ENCODE results near the gene HOXA13.

Gene HOXA13

GRCh38 chr7:27181795-27182275, 18.1 kb downstream of the HOXA13 start:
- DNase-seq (ENCODE audit: low read depth, low spot score): no peak

DNA sequence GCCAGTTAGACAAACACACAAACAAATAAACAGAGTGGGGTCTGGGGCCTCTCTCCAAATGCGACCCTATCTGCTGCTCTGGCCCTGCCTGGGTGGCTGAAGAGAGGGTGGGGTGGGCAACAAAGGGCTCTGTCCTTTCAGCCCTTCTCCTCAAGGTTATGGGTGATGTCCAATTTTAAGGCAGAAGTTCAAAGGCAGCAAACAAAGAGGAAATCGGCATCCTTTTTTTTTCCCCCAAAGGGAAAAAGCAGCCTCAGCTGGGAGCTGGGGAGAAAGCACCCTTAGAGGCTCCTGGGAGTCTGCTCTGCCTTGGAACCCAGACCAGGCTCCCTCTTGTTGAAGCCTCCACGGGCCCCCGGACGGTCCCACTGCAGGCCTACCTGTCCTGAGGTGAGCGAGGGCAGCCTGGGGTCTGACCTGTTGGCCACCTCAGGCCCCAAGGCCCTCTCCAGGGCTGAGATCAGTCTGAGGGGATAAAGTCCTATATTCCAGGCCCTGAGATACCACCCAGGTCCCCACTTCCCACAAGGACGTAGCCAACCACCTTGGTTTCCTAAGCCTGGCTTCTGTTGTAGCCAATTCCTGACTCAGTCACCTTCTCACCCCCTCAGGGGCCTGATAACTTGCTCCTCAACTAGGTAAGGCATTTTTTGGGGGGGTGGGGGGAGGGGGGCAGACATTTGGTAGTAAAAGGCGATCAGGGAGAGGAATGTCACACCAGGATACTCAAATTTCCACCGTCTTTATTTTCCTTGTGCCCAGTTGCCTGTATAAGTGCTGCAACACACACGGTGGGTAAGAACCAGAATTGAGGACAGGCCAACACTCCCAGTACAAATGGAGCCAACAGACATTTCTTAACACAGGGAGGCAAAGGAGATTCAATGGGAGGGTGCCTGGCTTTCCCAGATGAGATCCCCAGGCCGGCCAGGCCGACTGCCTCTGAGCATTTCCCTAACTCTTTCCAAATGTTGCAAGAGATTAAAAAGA, 19.2 kb downstream of the HOXA13 start:
- DNase-seq (ENCODE audit: low read depth, low spot score): no peak

- DNase-seq (ENCODE audit: low read depth, low spot score): no peak
Measured at GRCh38 chr7:27179503-27180430, 20.1 kb downstream of the HOXA13 start.

DNA sequence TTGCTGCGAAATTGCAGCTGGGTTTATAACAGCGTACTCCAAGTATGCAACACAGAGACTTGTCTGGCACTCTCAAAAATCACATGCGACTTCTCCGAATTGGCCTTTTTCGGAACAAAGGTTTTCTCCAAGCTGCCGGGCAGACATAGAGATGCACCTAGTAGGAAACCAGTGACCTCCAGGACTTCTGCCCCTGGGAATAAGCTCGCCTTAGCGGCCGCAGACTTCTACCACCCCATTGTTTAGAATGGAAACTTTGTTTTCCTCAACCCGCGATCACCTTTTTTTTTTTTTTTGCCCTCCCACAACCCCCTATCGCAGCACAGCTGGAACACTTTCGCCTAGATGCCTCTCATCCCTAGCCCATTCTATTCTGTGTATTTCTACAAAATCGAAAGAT, 20.9 kb downstream of the HOXA13 start:
- DNase-seq (ENCODE audit: low read depth, low spot score): no peak

GRCh38 chr7:27178366-27178765, 21.5 kb downstream of the HOXA13 start:
- no peak for DNase-seq (ENCODE audit: low read depth, low spot score)

DNA sequence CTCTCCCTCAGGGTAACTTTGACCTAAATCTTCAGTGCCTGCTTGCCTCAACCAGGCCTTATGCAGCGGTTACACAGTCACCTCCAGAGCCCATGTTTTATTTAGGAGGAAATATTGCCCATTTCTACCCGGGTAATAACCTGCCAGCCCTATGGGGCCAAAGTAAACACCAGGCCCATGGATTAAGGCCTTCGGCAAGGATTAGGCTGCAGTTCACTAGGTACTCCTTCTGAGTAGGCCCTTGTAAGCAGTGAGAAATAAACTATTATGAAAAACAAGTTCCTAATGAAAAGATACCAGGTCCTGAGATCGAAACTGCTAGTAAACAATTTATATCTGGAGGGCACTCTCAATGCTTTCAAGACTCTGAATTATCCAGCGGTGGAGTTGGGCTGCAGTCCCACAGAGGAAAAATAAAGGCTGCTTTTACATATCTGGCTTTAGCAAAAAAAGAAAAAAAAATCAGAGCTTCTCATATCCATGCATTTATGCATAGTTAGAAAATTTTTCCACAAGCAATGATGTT, 22.0 kb downstream of the HOXA13 start:
- no peak for DNase-seq (ENCODE audit: low read depth, low spot score)

GRCh38 chr7:27176962-27177794, 22.7 kb downstream of the HOXA13 start:
- DNase-seq (ENCODE audit: low read depth, low spot score): no peak

GRCh38 chr7:27176524-27176845, 23.4 kb downstream of the HOXA13 start:
- no peak for DNase-seq (ENCODE audit: low read depth, low spot score)

DNA sequence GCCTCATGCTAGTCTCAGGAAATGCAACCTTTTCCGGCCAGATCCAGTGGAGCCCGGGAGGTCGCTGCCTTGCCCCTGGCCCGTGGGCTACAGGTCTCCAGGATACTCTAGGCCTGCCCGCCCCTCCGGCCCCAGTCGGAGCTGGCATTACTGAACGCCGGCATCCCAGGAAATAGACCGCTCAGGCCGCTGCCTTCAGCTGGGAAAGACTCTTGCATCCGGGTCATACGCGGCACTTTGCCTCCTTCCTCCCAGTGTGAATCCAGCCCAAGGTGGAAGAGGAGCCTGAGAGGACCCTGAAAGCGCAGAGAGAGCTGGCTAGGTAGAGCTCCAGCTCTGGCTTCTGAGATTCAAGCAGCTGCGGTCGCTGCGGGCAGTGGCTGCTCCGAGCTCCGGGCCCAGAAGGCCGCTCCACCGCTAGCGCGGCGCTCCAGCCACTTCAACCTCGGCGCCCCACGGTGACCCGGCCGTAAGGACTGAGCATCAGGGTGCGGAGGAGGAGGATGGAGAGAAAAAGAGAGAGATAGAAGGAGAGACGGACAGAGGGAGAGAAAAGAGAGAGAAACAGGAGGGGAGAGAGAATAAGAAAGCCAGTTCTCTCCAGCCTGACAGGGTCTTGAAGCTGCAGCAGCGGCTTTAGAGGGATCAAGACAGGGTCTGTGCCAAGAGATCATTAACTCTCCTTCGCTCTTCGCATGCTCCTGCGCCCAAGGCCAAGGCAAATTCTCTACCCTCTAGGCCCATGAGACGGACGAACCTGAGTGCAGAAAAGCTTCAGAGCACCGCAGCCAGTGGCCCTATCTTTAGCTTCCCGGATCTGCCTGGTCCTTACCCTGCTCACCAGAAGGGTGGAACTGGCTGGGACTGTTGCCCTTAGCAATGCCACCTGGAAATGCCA, 24.0 kb downstream of the HOXA13 start:
- no peak for DNase-seq (ENCODE audit: low read depth, low spot score)

GRCh38 chr7:27174874-27175625, 24.8 kb downstream of the HOXA13 start:
- no peak for DNase-seq (ENCODE audit: low read depth, low spot score)

DNA sequence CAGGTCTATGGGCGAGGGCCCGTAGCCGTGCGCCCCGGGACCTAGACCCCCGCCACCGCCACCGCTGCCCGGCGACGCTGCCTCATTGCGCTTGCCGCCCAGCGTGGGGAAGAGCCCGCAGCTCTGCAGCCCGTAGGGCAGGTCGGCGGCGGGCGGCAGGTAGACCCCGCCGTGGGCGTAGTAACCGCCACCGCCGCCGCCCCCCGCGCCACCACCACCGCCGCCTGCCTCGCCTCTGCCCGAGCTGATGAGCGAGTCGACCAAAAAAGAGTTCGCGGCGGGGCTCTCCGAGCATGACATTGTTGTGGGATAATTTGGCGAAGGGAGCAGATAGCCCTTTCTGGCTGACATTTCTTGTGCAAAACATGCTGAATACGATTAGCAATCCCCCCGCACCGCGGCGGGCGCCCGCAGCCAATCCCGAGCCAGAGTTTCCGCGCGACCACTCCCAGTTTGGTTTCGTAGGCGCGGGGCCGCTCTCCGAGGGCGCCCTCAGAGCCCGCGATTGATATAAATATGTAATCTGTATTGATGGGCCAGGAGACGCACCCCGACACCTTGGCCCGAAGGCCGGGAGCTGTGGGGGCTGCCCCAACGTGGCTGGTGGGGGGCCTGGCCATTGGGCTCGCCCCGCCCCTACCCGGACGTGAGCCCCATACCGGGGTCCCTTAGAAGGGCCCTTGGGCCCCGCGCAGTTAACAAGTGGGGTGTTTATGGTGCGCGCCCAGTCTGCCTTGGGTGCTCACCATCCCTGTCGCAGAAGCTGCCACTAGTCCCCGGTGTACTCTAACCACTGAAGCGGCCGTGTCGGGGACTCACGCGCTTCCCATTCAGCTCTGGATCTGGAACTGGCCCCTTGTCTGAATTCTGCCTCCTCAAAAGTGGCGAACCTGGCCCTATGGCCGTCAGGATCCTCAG, 25.7 kb downstream of the HOXA13 start, which contains the start of gene HOXA10:
TSS of gene HOXA10 (minus strand) at position 365 of the 918 bp plus-strand sequence. CDS start at position 351, 14 bp downstream.
- DNase-seq (ENCODE audit: low read depth, low spot score): no peak

DNA sequence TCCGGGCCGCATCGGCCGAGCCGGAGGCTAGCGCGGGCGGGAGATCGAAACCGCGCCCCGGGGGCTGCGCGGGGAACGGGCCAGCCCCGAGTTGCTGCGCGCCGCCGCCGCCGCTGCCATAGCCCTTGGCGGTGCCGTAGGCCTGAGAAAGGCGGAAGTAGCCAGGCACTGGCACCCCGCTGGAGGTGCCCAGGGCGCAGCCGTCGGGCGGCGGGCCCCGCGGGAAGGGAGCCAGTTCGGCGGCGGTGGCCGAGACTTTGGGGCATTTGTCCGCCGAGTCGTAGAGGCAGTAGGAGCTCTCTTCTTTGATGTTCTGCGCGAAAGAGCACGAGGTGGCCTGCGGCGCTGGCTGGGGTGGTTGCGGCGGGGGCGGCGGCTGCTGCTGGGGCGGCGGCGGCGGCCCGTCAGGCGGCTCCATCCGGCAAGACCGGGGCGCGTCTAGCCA, 26.4 kb downstream of the HOXA13 start:
- DNase-seq (ENCODE audit: low read depth, low spot score): no peak

- no peak for DNase-seq (ENCODE audit: low read depth, low spot score)
Measured at GRCh38 chr7:27172823-27173510, 26.9 kb downstream of the HOXA13 start.

DNA sequence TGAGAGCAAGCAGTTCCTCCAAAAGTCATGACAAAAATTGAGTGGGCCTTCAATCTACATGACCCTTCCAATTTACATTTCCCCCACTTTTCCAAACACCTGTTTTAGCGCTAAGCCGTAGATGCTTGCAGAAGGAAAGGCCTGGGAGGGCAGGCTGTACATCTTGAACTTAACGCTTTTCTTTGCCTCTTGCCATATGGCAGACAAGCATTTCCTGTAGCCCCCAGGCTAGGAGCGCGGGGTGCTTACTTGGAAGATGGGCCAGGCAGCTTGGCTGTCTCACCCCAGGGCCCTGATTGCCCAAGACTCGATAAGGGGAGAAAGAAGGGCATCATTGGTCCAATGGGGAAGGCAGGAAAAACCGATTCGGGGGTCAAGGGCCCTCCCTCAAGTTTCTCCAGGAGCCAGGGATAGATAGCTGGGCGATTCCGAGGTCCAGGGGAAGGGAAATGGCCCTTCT, 27.5 kb downstream of the HOXA13 start:
- no peak for DNase-seq (ENCODE audit: low read depth, low spot score)

DNA sequence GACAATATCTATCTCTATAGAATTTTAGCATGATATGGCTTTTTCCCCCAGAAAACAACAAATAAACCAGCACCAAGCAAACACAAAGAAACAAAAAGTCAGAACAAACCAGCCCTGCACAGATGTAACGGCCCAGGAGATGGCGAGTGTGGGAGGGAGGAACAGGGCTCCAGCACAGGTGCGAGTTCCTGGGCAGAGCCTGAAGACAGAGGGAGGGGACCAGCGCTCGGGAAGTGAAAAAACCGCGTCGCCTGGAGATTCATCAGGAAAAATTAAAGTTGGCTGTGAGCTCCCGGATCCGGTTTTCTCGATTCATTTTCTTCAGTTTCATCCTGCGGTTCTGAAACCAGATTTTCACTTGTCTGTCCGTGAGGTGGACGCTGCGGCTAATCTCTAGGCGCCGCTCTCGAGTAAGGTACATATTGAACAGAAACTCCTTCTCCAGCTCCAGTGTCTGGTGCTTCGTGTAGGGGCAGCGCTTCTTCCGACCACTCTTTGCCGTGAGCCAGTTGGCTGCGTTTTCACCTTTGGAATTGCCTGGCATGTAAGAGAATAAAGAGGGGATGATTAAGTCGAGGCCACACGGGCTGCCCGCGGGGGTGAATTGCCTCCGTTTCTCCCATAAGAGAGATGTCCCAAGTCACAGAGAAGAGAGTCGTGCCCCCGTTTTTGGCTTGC, 28.1 kb downstream of the HOXA13 start:
- DNase-seq (ENCODE audit: low read depth, low spot score): no peak

DNA sequence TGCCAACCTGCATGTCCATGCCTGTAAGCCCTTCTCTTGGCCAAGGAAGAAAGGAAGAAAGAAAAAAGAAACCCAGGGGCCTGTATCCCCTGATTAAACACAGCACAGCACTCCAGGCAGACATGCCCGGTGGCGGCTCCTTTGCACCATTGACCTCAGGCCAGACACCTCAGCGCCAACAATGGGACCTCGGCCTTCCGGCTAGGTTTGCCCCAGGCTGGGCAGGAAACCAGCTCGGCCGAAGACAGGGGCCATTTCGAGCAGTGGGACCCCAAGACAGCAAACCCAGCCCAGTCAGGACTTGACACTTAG, 28.6 kb downstream of the HOXA13 start:
- no peak for DNase-seq (ENCODE audit: low read depth, low spot score)

All from brain pericyte (primary cell).